ENCODE results near the gene NTM. TPM values are rescaled to one million over a fixed set of nuclear protein-coding genes. Genes with fewer than 3 reads are reported as not detected.

NTM gene
- total and polyA plus RNA-seq, 2 experiments from 2014 or later, result 25.9 to 49.0 TPM

- Histone ChIP-seq H3K4me3 (no peak overlapping the region), H3K36me3 (ENCODE audit: low read depth) (no peaks in the 10 kb centered on the region), H4K20me1 (ENCODE audit: insufficient read depth) (no peaks in the 10 kb centered on the region), H3K27ac (no peak overlapping the region), H3K4me1 (ENCODE audit: insufficient read depth) (no peaks in the 10 kb centered on the region), H3F3A (ENCODE audit: insufficient read depth) (no peaks in the 10 kb centered on the region), H2AFZ (no peak overlapping the region), H3K79me2 (ENCODE audit: insufficient read depth) (no peaks in the 10 kb centered on the region), H3K9me3 (ENCODE audit: low read depth) (no peaks in the 10 kb centered on the region), H3K9me2 (ENCODE audit: insufficient read depth) (no peaks in the 10 kb centered on the region), H3K9ac (no peak overlapping the region), H3K27me3 (replicated peaks; ENCODE audit: insufficient read depth) (no peaks in the 10 kb centered on the region), H3K4me2 (ENCODE audit: unreplicated experiment) (no peak overlapping the region)
- WGBS, 2 experiments (ENCODE audit: low coverage in 1 of 2, low lambda C conversion rate in 2 of 2, missing lambda C conversion rate in 2 of 2), result 74 to 78% methylated on average over 11 of the region's 11 CpGs
- no peak for DNase-seq
- in situ Hi-C loops (cut with MboI), result no loop called here
- no peak for TF ChIP-seq EZH2 (IDR thresholded peaks at IDR 0.05; ENCODE audit: insufficient read depth, poor library complexity, severe bottlenecking)
- no peak for TF ChIP-seq EZH2phosphoT487 (IDR thresholded peaks at IDR 0.05; ENCODE audit: insufficient read depth, low read depth)
Observed at GRCh38 chr11:131841925-131842635, 471.7 kb downstream of the NTM start.

- 92 to 93% methylated on average over 4 of the region's 4 CpGs for WGBS, 2 experiments (ENCODE audit: low coverage in 1 of 2, low lambda C conversion rate in 2 of 2, missing lambda C conversion rate in 2 of 2)
- TF ChIP-seq EZH2phosphoT487 (IDR thresholded peaks at IDR 0.05; ENCODE audit: insufficient read depth, low read depth), result no peak
- TF ChIP-seq EZH2 (IDR thresholded peaks at IDR 0.05; ENCODE audit: insufficient read depth, poor library complexity, severe bottlenecking), result no peak
- no peak for DNase-seq
- Histone ChIP-seq H2AFZ (no peak overlapping the region), H3K27me3 (replicated peaks; ENCODE audit: insufficient read depth) (no peaks in the 10 kb centered on the region), H3K36me3 (ENCODE audit: low read depth) (no peaks in the 10 kb centered on the region), H4K20me1 (ENCODE audit: insufficient read depth) (no peaks in the 10 kb centered on the region), H3K27ac (no peak overlapping the region), H3K4me1 (ENCODE audit: insufficient read depth) (no peaks in the 10 kb centered on the region), H3K9ac (no peak overlapping the region), H3K4me3 (no peak overlapping the region), H3K79me2 (ENCODE audit: insufficient read depth) (no peaks in the 10 kb centered on the region), H3K4me2 (ENCODE audit: unreplicated experiment) (no peak overlapping the region), H3K9me3 (ENCODE audit: low read depth) (no peaks in the 10 kb centered on the region), H3K9me2 (ENCODE audit: insufficient read depth) (no peaks in the 10 kb centered on the region), H3F3A (ENCODE audit: insufficient read depth) (no peaks in the 10 kb centered on the region)
- in situ Hi-C loops (cut with MboI), result no loop called here
Observed at GRCh38 chr11:131845255-131845654, 474.8 kb downstream of the NTM start.

- no peak overlapping the region for H3K4me2 ChIP-seq (ENCODE audit: unreplicated experiment)
- no peak overlapping the region for H3K9ac ChIP-seq
- H3K79me2 ChIP-seq (ENCODE audit: insufficient read depth), result no peaks in the 10 kb centered on the region
- H3F3A ChIP-seq (ENCODE audit: insufficient read depth), result no peaks in the 10 kb centered on the region
- DNase-seq, result no peak
- no peaks in the 10 kb centered on the region for H3K36me3 ChIP-seq (ENCODE audit: low read depth)
- no peaks in the 10 kb centered on the region for H3K4me1 ChIP-seq (ENCODE audit: insufficient read depth)
- in situ Hi-C loops (cut with MboI), result no loop called here
- no peak overlapping the region for H2AFZ ChIP-seq
- WGBS, 2 experiments (ENCODE audit: low coverage in 1 of 2, low lambda C conversion rate in 2 of 2, missing lambda C conversion rate in 2 of 2), result 56 to 63% methylated on average over 6 of the region's 6 CpGs
- no peak overlapping the region for H3K4me3 ChIP-seq
- no peaks in the 10 kb centered on the region for H4K20me1 ChIP-seq (ENCODE audit: insufficient read depth)
- TF ChIP-seq EZH2phosphoT487 (IDR thresholded peaks at IDR 0.05; ENCODE audit: insufficient read depth, low read depth), result no peak
- TF ChIP-seq EZH2 (IDR thresholded peaks at IDR 0.05; ENCODE audit: insufficient read depth, poor library complexity, severe bottlenecking), result no peak
- H3K27ac ChIP-seq, result no peak overlapping the region
- H3K27me3 ChIP-seq (replicated peaks; ENCODE audit: insufficient read depth), result no peaks in the 10 kb centered on the region
- no peaks in the 10 kb centered on the region for H3K9me3 ChIP-seq (ENCODE audit: low read depth)
- H3K9me2 ChIP-seq (ENCODE audit: insufficient read depth), result no peaks in the 10 kb centered on the region
Observed at GRCh38 chr11:131849485-131849884, 479.1 kb downstream of the NTM start.

- Histone ChIP-seq H3K27me3 (replicated peaks; ENCODE audit: insufficient read depth) (no peaks in the 10 kb centered on the region), H3K4me1 (ENCODE audit: insufficient read depth) (peaks cover 2% of the 10 kb centered on the region; the same call in 1 of the 2 replicates), H4K20me1 (ENCODE audit: insufficient read depth) (no peaks in the 10 kb centered on the region), H3F3A (ENCODE audit: insufficient read depth) (no peaks in the 10 kb centered on the region), H3K4me3 (no peak overlapping the region), H3K9ac (no peak overlapping the region), H3K27ac (no peak overlapping the region), H3K4me2 (ENCODE audit: unreplicated experiment) (no peak overlapping the region), H3K36me3 (ENCODE audit: low read depth) (no peaks in the 10 kb centered on the region), H2AFZ (no peak overlapping the region), H3K9me3 (ENCODE audit: low read depth) (no peaks in the 10 kb centered on the region), H3K9me2 (ENCODE audit: insufficient read depth) (no peaks in the 10 kb centered on the region), H3K79me2 (ENCODE audit: insufficient read depth) (no peaks in the 10 kb centered on the region)
- 45 to 53% methylated on average over 9 of the region's 9 CpGs for WGBS, 2 experiments (ENCODE audit: low coverage in 1 of 2, low lambda C conversion rate in 2 of 2, missing lambda C conversion rate in 2 of 2)
- TF ChIP-seq EZH2phosphoT487 (IDR thresholded peaks at IDR 0.05; ENCODE audit: insufficient read depth, low read depth) (no peak), EZH2 (IDR thresholded peaks at IDR 0.05; ENCODE audit: insufficient read depth, poor library complexity, severe bottlenecking) (no peak)
- in situ Hi-C loops (cut with MboI), result no loop called here
- no peak for DNase-seq
Observed at GRCh38 chr11:131850507-131850906, 480.1 kb downstream of the NTM start.

Data from GM23248 (cell line).